GM12878 (cell line): ENCODE results near the gene RUVBL2. TPM values are rescaled to one million over a fixed set of nuclear protein-coding genes. Genes with fewer than 3 reads are reported as not detected.

Experiments
- BACH1 ChIP-seq: fragments of 450-650 bp; IDR thresholded peaks from 2 replicates; pipeline ENCODE4 v1.6.1; 2017; ENCODE audit warnings: mild to moderate bottlenecking, borderline replicate concordance
- BHLHE40 ChIP-seq, 2 experiments: fragments of 450-650 bp in 1 of 2; IDR thresholded peaks; 2 replicates each; pipeline ENCODE4 v1.6.1; 2011 to 2017; ENCODE audit warnings: low read depth in 2 of 2, borderline replicate concordance in 1 of 2, improper control_type of control experiment in 1 of 2, low read length in 1 of 2, mild to moderate bottlenecking in 1 of 2
- CBX5 ChIP-seq: sonication (generic); IDR thresholded peaks from 2 replicates; pipeline ENCODE4 v1.6.1; 2016; ENCODE audit warnings: low read depth, moderate library complexity, mild to moderate bottlenecking, inconsistent platforms
- CREM ChIP-seq: IDR thresholded peaks from 2 replicates; pipeline ENCODE4 v1.6.1; 2014; ENCODE audit warnings: antibody characterized with exemption, low read depth
- EZH2 ChIP-seq: IDR thresholded peaks from 2 replicates; pipeline ENCODE4 v1.6.1; 2012; ENCODE audit warnings: low read depth, mild to moderate bottlenecking, control low read depth, inconsistent platforms, low read length, borderline replicate concordance; ENCODE audit not compliant: control insufficient read depth
- FOS ChIP-seq: IDR thresholded peaks from 3 replicates; pipeline ENCODE4 v1.6.1; 2011; ENCODE audit warnings: borderline replicate concordance; ENCODE audit not compliant: insufficient read length; ENCODE audit errors: extremely low read depth
- IKZF2 ChIP-seq, 2 experiments: fragments of 450-650 bp; IDR thresholded peaks; 2 replicates each; pipeline ENCODE4 v1.6.1; 2017; ENCODE audit warnings: mild to moderate bottlenecking in 2 of 2, moderate library complexity in 2 of 2
- IRF3 ChIP-seq: fragments of 450-650 bp; IDR thresholded peaks from 2 replicates; pipeline ENCODE4 v1.6.1; 2014; ENCODE audit warnings: mild to moderate bottlenecking
- KAT2A ChIP-seq: conservative IDR thresholded peaks from 2 replicates; pipeline ENCODE4 v1.6.1; 2011; ENCODE audit warnings: low read depth, low read length; ENCODE audit not compliant: control insufficient read depth
- NFYB ChIP-seq: IDR thresholded peaks from 2 replicates; pipeline ENCODE4 v1.6.1; 2011; ENCODE audit warnings: low read depth, mild to moderate bottlenecking, low read length, improper control_type of control experiment, moderate library complexity; ENCODE audit not compliant: insufficient read depth
- POLR2AphosphoS2 ChIP-seq: IDR thresholded peaks from 2 replicates; pipeline ENCODE4 v1.6.1; 2011; ENCODE audit warnings: low read depth, mild to moderate bottlenecking, low read length, improper control_type of control experiment, moderate library complexity
- POLR2AphosphoS5 ChIP-seq: IDR thresholded peaks from 2 replicates; pipeline ENCODE4 v1.6.1; 2011; ENCODE audit warnings: mild to moderate bottlenecking, low read length, inconsistent platforms
- RAD51 ChIP-seq: fragments of 450-650 bp; IDR thresholded peaks from 2 replicates; pipeline ENCODE4 v1.6.1; 2016; ENCODE audit warnings: moderate library complexity, mild to moderate bottlenecking, inconsistent platforms
- RB1 ChIP-seq: fragments of 450-650 bp; formaldehyde crosslinking; IDR thresholded peaks from 2 replicates; pipeline ENCODE4 v1.6.1; 2017; ENCODE audit warnings: mild to moderate bottlenecking, borderline replicate concordance
- RUNX3 ChIP-seq: IDR thresholded peaks from 2 replicates; pipeline ENCODE4 v1.6.1; 2012; ENCODE audit warnings: low read length, inconsistent platforms
- SKIL ChIP-seq: fragments of 450-650 bp; IDR thresholded peaks from 2 replicates; pipeline ENCODE4 v1.6.1; 2017; ENCODE audit warnings: mild to moderate bottlenecking, low read depth, inconsistent platforms; ENCODE audit not compliant: poor library complexity, severe bottlenecking
- SREBF1 ChIP-seq: IDR thresholded peaks from 2 replicates; pipeline ENCODE4 v1.6.1; 2012; ENCODE audit warnings: mild to moderate bottlenecking, low read length
- STAT3 ChIP-seq: IDR thresholded peaks from 2 replicates; pipeline ENCODE4 v1.6.1; 2011; ENCODE audit warnings: low read depth, low read length, improper control_type of control experiment
- USF1 ChIP-seq: IDR thresholded peaks from 2 replicates; pipeline ENCODE4 v1.6.1; 2011; ENCODE audit warnings: borderline replicate concordance, low read depth, mild to moderate bottlenecking, moderate library complexity, mixed read lengths, low read length; ENCODE audit not compliant: insufficient read depth; ENCODE audit errors: extremely low read length
- ZBTB40 ChIP-seq: fragments of 450-650 bp; IDR thresholded peaks from 2 replicates; pipeline ENCODE4 v1.6.1; 2016; ENCODE audit warnings: mild to moderate bottlenecking, moderate library complexity, borderline replicate concordance
- polyA plus RNA-seq, 11 experiments: library from polyadenylated mRNA; depleted of rRNA in 4 of 11; unstranded in 6 of 11; stranded (reverse) in 5 of 11; fragments of >200 nt; fragmentation: Nextera tagmentation in 4 of 11; fragmentation: Illumina TruSeq in 1 of 11; extraction: Ambion mirVana in 4 of 11; extraction: Trizol in 1 of 11; gene quantifications; 1 replicate in 1 of 11; 2 replicates in 10 of 11; pipeline versions ENCODE4 v1.2.1 to v1.2.3, GENCODE V29; 2011 to 2016; ENCODE audit warnings: inconsistent platforms in 2 of 11, missing spikeins in 2 of 11, low read depth in 1 of 11
- total RNA-seq, 4 experiments: library from RNA; depleted of rRNA in 3 of 4; stranded (reverse); fragments of >200 nt in 3 of 4; fragmentation: Illumina TruSeq in 1 of 4; extraction: Trizol in 1 of 4; gene quantifications; 2 replicates each; pipeline versions ENCODE4 v1.2.1 to v1.2.3, GENCODE V29; 2013 to 2021

The RUVBL2 gene
- total and polyA plus RNA-seq, 10 of the 15 experiments (the other 5 are each of a cell fraction or from before 2014, with no cell fraction given) = 33.8 to 224 (median 125) TPM

- peak; percentile 22 for TF ChIP-seq SKIL
- peak; percentile 95 for TF ChIP-seq POLR2AphosphoS5
- 0 out of 4 replicates have a peak, but pooled peaks of 1 of the 2 experiments have one; percentile 13 for TF ChIP-seq BHLHE40 (IDR thresholded peaks at IDR 0.05; ENCODE audit: borderline replicate concordance in 1 of 2, low read depth in 2 of 2, low read length in 1 of 2)
- TF ChIP-seq IRF3 = no peak
- TF ChIP-seq BACH1 = peak; percentile 80; the same call in 1 of the 2 replicates
- peak; percentile 17 to 48; a peak in 3 of 4 replicates for TF ChIP-seq IKZF2 (IDR thresholded peaks at IDR 0.05)
- TF ChIP-seq ZBTB40 = no peak
- TF ChIP-seq RAD51 = no peak
- TF ChIP-seq RUNX3 = peak; percentile 30
- TF ChIP-seq SREBF1 = no peak
- TF ChIP-seq USF1 = peak; percentile 24
- TF ChIP-seq EZH2 = no peak
- no peak for TF ChIP-seq FOS
- TF ChIP-seq CREM = no peak
- TF ChIP-seq STAT3 = no peak
- TF ChIP-seq RB1 = no peak
- TF ChIP-seq NFYB = no peak
- TF ChIP-seq KAT2A = no peak
- no peak for TF ChIP-seq CBX5
- TF ChIP-seq POLR2AphosphoS2 = no peak; the same call in 1 of the 2 replicates
These were observed 31.4 kb upstream of the RUVBL2 start (continued) for GRCh38 chr19:48962029-48962848.
